Activated CD4-positive, alpha-beta T cell treated with anti-CD3 and anti-CD28 coated beads for 36 hours (primary cell): ENCODE results near the gene PHC3. TPM values are rescaled to one million over a fixed set of nuclear protein-coding genes. Genes with fewer than 3 reads are reported as not detected.

ENCODE experiments used
- ATAC-seq: fragments of 200-7000 bp; cut with Tn5 transposase; one replicate; pipeline ENCODE4 v1.10.0; 2021; ENCODE audit warnings: mild to moderate bottlenecking, moderate library complexity
- CTCF ChIA-PET: fragments of 350-600 bp; sonication (Branson Sonifier 250); formaldehyde crosslinking; loops from one replicate; lab custom pipeline; 2021; ENCODE audit warnings: antibody characterized with exemption; lab: Charles Lee
- POLR2A ChIA-PET: fragments of 350-600 bp; sonication (Branson Sonifier 250); formaldehyde crosslinking; loops from one replicate; lab custom pipeline; 2021; ENCODE audit warnings: antibody characterized with exemption, inconsistent platforms; lab: Charles Lee
- DNase-seq: peaks from one replicate; pipeline ENCODE4 v3.0.0-alpha.2; 2020
- H3K27ac Mint-ChIP-seq: one replicate; pipeline ENCODE4 v1.8.0; 2021; ENCODE audit warnings: mixed read lengths
- H3K27me3 Mint-ChIP-seq: one replicate; pipeline ENCODE4 v1.8.0; 2021; ENCODE audit warnings: mixed read lengths
- H3K36me3 Mint-ChIP-seq: one replicate; pipeline ENCODE4 v1.8.0; 2021; ENCODE audit warnings: low read depth, mixed read lengths
- H3K4me1 Mint-ChIP-seq: one replicate; pipeline ENCODE4 v1.8.0; 2021; ENCODE audit warnings: mixed read lengths
- H3K4me3 Mint-ChIP-seq: one replicate; pipeline ENCODE4 v1.8.0; 2021; ENCODE audit warnings: mild to moderate bottlenecking, moderate library complexity, mixed read lengths
- H3K9me3 Mint-ChIP-seq: one replicate; pipeline ENCODE4 v1.8.0; 2021; ENCODE audit warnings: low read depth, mixed read lengths
- intact Hi-C, 2 experiments: fragments of 100-400 bp; cut with DNase I in 1 of 2; cut with micrococcal nuclease in 1 of 2; formaldehyde crosslinking; loops; one replicate each; pipeline versions ENCODE4 v1.14.2 to v1.15.1; 2022 to 2024; cut with DNase I, micrococcal nuclease
- total RNA-seq, 2 experiments: library from RNA; stranded (reverse); gene quantifications; one replicate each; pipeline ENCODE4 v1.2.3, GENCODE V29; 2021

Gene PHC3
- total RNA-seq, 2 experiments from 2014 or later = 47.6 to 83.9 TPM

GRCh38 chr3:170079536-170080165 lies 101.9 kb downstream of the PHC3 start:
- no peak overlapping the region for H3K27ac Mint-ChIP-seq
- POLR2A ChIA-PET = no interaction called here
- H3K27me3 Mint-ChIP-seq = no peaks in the 10 kb centered on the region
- no peak for DNase-seq
- no peak for ATAC-seq
- H3K4me3 Mint-ChIP-seq = no peak overlapping the region
- H3K36me3 Mint-ChIP-seq = peaks cover 20% of the 10 kb centered on the region
- peaks cover 6% of the 10 kb centered on the region for H3K4me1 Mint-ChIP-seq
- intact Hi-C loops = no loop called here
- H3K9me3 Mint-ChIP-seq = no peaks in the 10 kb centered on the region
- CTCF ChIA-PET = interaction anchor here (0.7 to 2.1 kb wide), 4 partner anchors 11 to 72 kb away, joined by 3 to 10 read pairs (median 4); no protein-coding TSS in a partner anchor

GRCh38 chr3:170078620-170079281 lies 102.8 kb downstream of the PHC3 start:
- CTCF ChIA-PET = interaction anchor here (1.0 to 2.1 kb wide), 4 partner anchors 7 to 72 kb away, joined by 3 to 10 read pairs (median 4); no protein-coding TSS in a partner anchor
- DNase-seq (no peak), ATAC-seq (no peak)
- POLR2A ChIA-PET = no interaction called here
- intact Hi-C loops = no loop called here
- Mint-ChIP-seq H3K4me3 (no peak overlapping the region), H3K4me1 (peaks cover 6% of the 10 kb centered on the region), H3K9me3 (no peaks in the 10 kb centered on the region), H3K36me3 (peaks cover 20% of the 10 kb centered on the region), H3K27me3 (no peaks in the 10 kb centered on the region), H3K27ac (no peak overlapping the region)

- no peak overlapping the region for H3K27ac Mint-ChIP-seq
- ChIA-PET POLR2A (no interaction called here), CTCF (interaction anchor here (0.8 to 1.9 kb wide), 3 partner anchors 9 to 177 kb away, joined by 3 to 4 read pairs (median 4); no protein-coding TSS in a partner anchor)
- H3K4me1 Mint-ChIP-seq = peaks cover 6% of the 10 kb centered on the region
- no peak for DNase-seq
- intact Hi-C loops = no loop called here
- H3K27me3 Mint-ChIP-seq = no peaks in the 10 kb centered on the region
- ATAC-seq = no peak
- peaks cover 14% of the 10 kb centered on the region for H3K36me3 Mint-ChIP-seq
- peaks cover 3% of the 10 kb centered on the region for H3K9me3 Mint-ChIP-seq
- H3K4me3 Mint-ChIP-seq = no peak overlapping the region
Observed at GRCh38 chr3:170077361-170077760, 104.2 kb downstream of the PHC3 start.

- intact Hi-C loops = no loop called here
Observed at GRCh38 chr3:170076715-170077238, 104.8 kb downstream of the PHC3 start.

DNA sequence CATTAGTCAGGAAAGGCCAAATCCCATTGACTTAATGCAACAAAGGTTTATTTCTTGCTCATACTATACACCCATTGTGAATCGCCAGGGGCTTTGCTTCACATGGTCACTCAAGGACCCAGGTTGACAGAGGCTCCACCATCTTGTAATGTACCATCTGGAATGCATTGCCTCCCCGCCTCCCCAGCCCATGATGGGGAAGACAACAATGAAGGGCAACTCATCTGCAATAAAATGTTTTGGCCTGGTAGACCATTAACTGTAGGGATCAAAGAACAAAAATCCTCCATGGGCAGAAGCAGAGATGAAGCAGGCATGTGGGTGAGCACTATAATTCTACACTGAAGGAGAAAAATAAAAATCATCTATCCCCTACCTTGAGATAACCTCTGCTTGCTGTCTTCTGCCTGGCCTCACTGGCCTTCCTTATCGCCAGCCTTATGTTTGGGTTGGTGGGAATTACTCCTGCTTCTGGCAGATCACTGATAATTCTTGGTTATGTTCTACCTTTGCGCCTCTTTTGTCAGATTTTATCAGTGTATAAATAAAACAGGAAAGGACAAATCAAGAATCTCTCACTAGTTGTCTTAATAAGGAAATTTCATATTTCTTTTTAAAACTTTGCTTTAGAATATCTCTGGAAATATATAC lies 106.0 kb downstream of the PHC3 start:
- Mint-ChIP-seq H3K27me3 (no peaks in the 10 kb centered on the region), H3K4me3 (no peak overlapping the region), H3K9me3 (peaks cover 5% of the 10 kb centered on the region), H3K36me3 (peaks cover 11% of the 10 kb centered on the region), H3K4me1 (peaks cover 6% of the 10 kb centered on the region), H3K27ac (no peak overlapping the region)
- ATAC-seq (no peak), DNase-seq (no peak)
- POLR2A ChIA-PET = no interaction called here
- CTCF ChIA-PET = no interaction called here
- intact Hi-C loops = no loop called here

More at GRCh38 chr3:170076715-170077238, 104.8 kb downstream of the PHC3 start:
- DNase-seq (no peak), ATAC-seq (peak; percentile 12)
- Mint-ChIP-seq H3K36me3 (peaks cover 14% of the 10 kb centered on the region), H3K27ac (no peak overlapping the region), H3K4me3 (no peak overlapping the region), H3K4me1 (peaks cover 6% of the 10 kb centered on the region), H3K27me3 (no peaks in the 10 kb centered on the region), H3K9me3 (peaks cover 5% of the 10 kb centered on the region)
- ChIA-PET CTCF (interaction anchor here (0.7 to 1.9 kb wide), 4 partner anchors 9 to 308 kb away, joined by 3 to 4 read pairs (median 4); no protein-coding TSS in a partner anchor), POLR2A (no interaction called here)

GRCh38 chr3:170064108-170064507 lies 117.4 kb downstream of the PHC3 start:
- DNase-seq (no peak), ATAC-seq (no peak)
- Mint-ChIP-seq H3K9me3 (no peaks in the 10 kb centered on the region), H3K27me3 (no peaks in the 10 kb centered on the region), H3K27ac (no peak overlapping the region), H3K4me1 (no peaks in the 10 kb centered on the region), H3K4me3 (no peak overlapping the region), H3K36me3 (peaks cover 5% of the 10 kb centered on the region)
- ChIA-PET POLR2A (no interaction called here), CTCF (interaction anchor here (0.5 to 0.8 kb wide), 2 partner anchors 26 to 235 kb away, joined by 3 read pairs; no protein-coding TSS in a partner anchor)
- intact Hi-C loops = no loop called here

GRCh38 chr3:170063691-170064090 lies 117.8 kb downstream of the PHC3 start:
- ATAC-seq = no peak
- Mint-ChIP-seq H3K4me3 (no peak overlapping the region), H3K36me3 (peaks cover 5% of the 10 kb centered on the region), H3K27me3 (no peaks in the 10 kb centered on the region), H3K27ac (no peak overlapping the region), H3K9me3 (no peaks in the 10 kb centered on the region), H3K4me1 (no peaks in the 10 kb centered on the region)
- intact Hi-C loops = no loop called here
- ChIA-PET POLR2A (no interaction called here), CTCF (interaction anchor here (0.5 to 0.8 kb wide), 3 partner anchors 26 to 234 kb away, joined by 3 read pairs; no protein-coding TSS in a partner anchor)
- no peak for DNase-seq

GRCh38 chr3:170062769-170063168 lies 118.8 kb downstream of the PHC3 start:
- ChIA-PET POLR2A (interaction anchor here (0.6 kb wide), 1 partner anchor 175 kb away, joined by 3 read pairs; no protein-coding TSS in a partner anchor), CTCF (interaction anchor here (0.7 kb wide), 1 partner anchor 21 kb away, joined by 3 read pairs; no protein-coding TSS in a partner anchor)
- DNase-seq (peak; percentile 30), ATAC-seq (no peak)
- Mint-ChIP-seq H3K4me3 (no peak overlapping the region), H3K27ac (no peak overlapping the region), H3K36me3 (peaks cover 3% of the 10 kb centered on the region), H3K27me3 (no peaks in the 10 kb centered on the region), H3K4me1 (peaks cover 8% of the 10 kb centered on the region), H3K9me3 (no peaks in the 10 kb centered on the region)
- intact Hi-C loops = no loop called here

DNA sequence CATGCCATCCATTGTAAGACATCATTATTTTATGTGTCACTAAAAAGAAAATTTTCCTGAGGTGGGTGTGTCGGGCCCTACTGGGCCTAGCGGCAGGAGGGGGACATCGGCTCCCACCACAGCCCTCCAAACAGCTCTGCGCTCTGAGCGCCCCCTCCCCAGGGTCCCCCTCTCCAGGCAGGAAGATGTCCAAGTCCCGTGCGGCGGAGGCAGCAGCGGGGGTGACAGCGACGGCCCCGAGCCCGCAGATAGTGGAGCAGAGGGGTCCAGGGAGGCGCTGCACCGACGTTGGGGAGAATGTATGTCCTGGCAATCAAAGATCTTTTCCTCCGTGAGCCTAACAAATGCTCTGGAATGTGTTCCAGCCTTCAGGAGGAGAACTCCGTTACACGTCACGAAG lies 119.5 kb downstream of the PHC3 start:
- no peaks in the 10 kb centered on the region for H3K27me3 Mint-ChIP-seq
- no peak overlapping the region for H3K27ac Mint-ChIP-seq
- H3K4me1 Mint-ChIP-seq = peaks cover 15% of the 10 kb centered on the region
- H3K36me3 Mint-ChIP-seq = peaks cover 3% of the 10 kb centered on the region
- CTCF ChIA-PET = no interaction called here
- no peaks in the 10 kb centered on the region for H3K9me3 Mint-ChIP-seq
- no peak overlapping the region for H3K4me3 Mint-ChIP-seq
- no peak for DNase-seq
- POLR2A ChIA-PET = no interaction called here
- ATAC-seq = no peak
- intact Hi-C loops = no loop called here

DNA sequence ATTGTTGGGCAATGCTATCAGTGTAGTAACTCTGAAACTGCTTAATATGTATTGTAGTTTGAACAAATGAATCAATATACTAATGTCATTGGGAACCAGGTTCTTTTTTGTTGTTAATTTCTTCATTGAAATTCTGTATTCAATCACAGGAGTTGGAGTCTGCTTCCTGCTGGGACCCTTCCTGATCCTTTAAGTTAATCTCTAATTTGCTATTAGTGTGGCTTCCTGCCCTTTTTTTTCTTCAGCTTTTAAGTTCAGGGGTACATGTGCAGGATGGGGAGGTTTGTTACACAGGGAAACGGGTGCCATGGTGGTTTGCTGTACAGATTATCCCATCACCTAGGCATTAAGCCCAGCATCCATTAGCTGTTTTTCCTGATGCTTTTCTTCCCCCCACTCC lies 122.1 kb downstream of the PHC3 start:
- H3K9me3 Mint-ChIP-seq = no peaks in the 10 kb centered on the region
- H3K27me3 Mint-ChIP-seq = no peaks in the 10 kb centered on the region
- peaks cover 40% of the 10 kb centered on the region for H3K4me1 Mint-ChIP-seq
- intact Hi-C loops = loop anchor here (5.0 kb wide), 6 partner anchors 33 to 513 kb away; partner anchors contain the start of genes LRRC34 (in 1 of the 2) and LRRIQ4 (in 1 of the 2)
- ATAC-seq = no peak
- H3K4me3 Mint-ChIP-seq = no peak overlapping the region
- ChIA-PET POLR2A (interaction anchor here (0.6 kb wide), 1 partner anchor 451 kb away, joined by 6 read pairs; no protein-coding TSS in a partner anchor), CTCF (no interaction called here)
- H3K36me3 Mint-ChIP-seq = peaks cover 3% of the 10 kb centered on the region
- no peak for DNase-seq
- no peak overlapping the region for H3K27ac Mint-ChIP-seq

DNA sequence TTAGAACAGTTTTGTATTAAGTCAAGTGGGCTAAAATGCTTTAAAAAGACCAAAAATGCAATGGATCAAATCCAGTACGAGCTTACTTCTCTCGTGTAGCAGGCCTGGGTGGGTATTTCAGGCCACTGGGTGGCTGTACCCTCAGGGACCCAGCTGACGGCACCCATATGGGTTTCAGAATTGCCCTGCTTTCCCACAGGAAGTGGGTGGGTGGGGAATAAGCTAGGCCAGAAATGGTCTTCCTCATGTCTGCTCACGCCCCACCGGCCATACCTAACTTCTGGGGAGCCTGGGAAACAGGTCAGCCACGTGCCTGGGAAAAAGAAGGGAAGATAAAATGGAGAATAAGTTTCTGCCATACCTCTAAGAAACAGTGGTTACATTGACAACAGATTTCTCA lies 123.4 kb downstream of the PHC3 start:
- Mint-ChIP-seq H3K27me3 (no peaks in the 10 kb centered on the region), H3K4me1 (peaks cover 41% of the 10 kb centered on the region), H3K36me3 (peaks cover 3% of the 10 kb centered on the region), H3K9me3 (no peaks in the 10 kb centered on the region), H3K4me3 (no peak overlapping the region), H3K27ac (no peak overlapping the region)
- intact Hi-C loops = loop anchor here (5.0 kb wide), 6 partner anchors 34 to 514 kb away; partner anchors contain the start of genes LRRC34 (in 1 of the 2) and LRRIQ4 (in 1 of the 2)
- ChIA-PET POLR2A (interaction anchor here (0.7 kb wide), 1 partner anchor 164 kb away, joined by 3 read pairs; the partner anchor contains the start of gene PRKCI), CTCF (interaction anchor here (0.6 to 1.5 kb wide), 4 partner anchors 18 to 251 kb away, joined by 3 to 8 read pairs (median 4); no protein-coding TSS in a partner anchor)
- no peak for ATAC-seq
- DNase-seq = no peak
